Activated T-cell treated with anti-CD3 and anti-CD28 coated beads for 24 hours (primary cell): ENCODE data around the gene B4GAT1.
"Not testable (repeated sequence)": the region's sequence is repeated elsewhere in the genome, so short reads cannot be mapped to it uniquely, and the experiment has no call there.

Experiments used
- DNase-seq: peaks from one replicate; pipeline ENCODE4 v3.0.0-alpha.2; 2020; ENCODE audit warnings: low read depth

Gene B4GAT1

DNA sequence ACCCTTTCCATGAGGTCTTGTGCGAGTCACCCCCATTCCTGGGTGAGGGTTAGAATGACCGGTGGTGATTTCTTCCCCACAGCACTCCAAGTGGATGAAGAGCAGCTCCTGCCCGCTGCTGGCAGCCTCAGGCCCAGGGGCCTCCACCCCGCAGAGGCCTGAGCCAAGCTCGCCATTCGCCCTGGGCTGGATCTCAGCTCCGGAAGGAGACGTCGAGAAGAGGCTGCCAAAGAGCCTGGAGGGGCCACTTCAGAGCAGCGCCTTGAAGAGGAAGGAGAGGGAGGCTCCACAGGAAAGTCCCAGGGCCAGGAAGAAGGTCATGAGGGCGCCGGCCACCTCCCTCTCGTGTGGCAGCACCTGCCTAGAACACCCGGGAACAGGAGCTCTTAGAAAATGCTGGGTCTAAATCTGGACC is 15.8 kb upstream of the B4GAT1 start:
- no peak for DNase-seq

DNA sequence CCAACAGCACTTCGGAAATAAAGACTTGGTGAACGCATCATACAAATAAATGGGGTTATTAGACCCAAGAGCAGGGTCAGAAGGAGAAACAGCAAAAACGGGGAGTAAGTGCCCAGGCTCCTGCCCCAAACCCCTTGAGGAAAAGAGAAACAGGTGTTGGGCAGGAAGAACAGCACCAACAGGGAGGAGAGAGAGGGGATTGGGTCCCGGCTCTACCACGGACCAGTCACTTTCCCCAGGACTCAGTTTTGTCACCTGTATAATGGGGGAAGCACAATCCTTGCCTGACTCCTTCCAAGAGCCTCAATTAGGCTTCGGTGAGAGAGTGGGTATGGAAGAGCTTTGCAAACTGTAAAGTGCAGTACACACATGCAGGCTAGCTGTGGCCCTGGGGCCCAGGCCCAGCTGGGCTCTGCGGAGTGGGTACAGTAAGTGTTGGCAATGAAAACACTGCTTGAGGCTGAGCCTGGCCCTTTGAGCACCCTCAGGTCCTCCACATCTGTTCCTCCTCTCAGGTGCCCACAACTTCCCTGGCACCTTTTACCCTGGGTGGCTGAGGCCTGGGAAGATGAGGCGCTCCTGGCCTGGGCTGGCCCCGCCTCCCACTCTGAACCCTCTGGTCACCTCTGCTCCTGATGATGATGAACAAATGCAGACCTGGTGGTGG is 15.2 kb upstream of the B4GAT1 start:
- no peak for DNase-seq

DNA sequence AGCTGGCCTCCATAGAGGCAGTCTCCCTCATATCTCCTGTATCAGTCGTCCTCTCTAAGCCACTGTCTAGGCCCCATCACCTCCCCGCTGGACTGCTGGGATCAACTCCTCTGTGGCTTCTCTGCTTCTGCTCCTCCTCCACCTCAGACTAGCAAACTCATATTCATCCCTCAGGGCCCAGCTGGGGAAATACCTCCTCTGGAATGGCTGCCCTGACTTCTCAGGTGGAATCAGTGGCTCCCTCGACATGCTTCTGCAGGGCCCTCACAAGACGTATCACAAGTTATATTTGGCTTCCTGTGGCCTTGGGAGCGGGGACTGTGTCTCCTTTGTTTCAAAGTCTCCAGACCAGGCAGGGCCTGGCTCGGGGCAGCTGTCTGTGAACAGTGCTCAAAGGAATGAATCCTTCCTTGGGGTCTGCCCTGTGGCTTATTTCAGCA is 14.1 kb upstream of the B4GAT1 start:
- no peak for DNase-seq

DNA sequence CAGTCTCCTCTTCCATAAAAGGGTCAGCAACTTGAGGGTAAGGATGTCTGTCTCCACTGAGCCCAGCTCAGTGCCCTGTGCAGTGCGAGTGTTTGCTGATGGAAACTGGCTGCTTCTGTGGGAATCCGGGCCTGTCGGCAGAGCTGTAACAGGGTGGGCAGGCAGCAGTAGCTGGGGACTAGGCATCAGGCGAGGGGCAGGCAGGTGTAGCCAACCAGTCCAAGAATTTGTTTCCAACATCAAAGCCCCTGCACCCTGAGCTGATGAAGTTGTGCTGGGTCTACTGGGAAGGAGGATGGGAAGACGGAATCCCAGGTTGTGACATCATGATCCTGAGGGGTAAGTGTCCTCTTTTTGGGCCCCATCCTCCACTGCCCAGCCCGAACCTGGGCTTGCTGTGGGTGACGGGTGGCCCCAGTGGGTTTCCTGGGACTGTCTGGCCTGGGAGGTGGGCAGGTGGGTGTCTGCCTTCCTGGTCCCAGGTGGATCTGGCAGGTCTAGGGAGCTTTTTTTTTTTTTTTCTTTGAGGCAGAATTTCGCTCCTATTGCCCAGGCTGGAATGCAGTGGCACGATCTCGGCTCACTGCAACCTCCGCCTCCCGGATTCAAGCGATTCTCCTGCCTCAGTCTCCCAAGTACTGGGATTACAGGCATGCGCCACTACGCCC is 13.1 kb upstream of the B4GAT1 start:
- no peak for DNase-seq

DNA sequence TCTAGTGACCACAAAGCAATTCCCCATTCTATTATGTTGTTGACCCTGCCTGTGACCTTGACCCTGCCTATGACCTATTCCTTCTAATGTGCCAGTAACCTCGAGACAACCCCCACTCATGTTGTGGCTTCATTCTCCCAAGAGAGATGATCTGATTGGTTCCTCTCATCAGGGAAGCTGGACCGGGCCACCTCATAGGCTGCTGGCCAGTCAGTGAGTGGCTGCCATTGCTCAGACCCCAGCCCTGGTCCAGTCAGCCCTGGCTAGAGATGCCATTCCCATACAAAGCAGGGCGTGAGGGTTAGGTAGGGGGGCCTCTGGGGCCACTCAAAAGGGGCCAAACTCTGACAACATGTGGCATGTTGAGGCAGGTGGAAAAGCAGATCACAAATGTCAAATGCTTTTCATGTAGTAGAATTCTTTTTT is 12.2 kb upstream of the B4GAT1 start:
- no peak for DNase-seq

DNA sequence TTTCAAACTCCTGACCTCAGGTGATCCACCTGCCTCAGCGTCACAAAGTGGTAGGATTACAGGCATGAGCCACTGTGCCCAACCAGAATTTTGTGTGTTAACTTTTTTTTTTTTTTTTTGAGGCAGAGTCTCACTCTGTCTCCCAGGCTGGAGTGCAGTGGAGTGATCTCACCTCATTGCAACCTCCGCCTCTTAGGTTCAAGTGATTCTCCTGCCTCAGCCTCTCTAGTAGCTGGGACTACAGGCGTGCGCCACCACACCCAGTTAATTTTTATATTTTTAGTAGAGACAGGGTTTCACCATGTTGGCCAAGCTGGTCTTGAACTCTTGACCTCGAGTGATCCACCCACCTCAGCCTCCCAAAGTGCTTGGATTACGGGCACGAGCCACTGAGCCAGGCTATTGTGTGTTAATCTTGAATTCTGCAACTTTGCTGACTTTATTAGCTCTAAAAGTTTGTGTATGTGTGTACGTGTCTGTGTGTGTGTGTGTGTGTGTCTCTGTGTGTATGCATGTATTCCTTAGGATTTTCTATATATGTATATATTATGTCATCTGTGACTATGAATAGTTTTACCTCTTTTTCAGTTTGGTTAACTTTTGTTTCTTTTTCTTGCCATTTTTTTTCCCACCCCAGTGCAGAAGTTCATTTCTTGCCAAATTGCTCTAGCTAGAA is 3.3 kb upstream of the B4GAT1 start:
- not testable (repeated sequence) for DNase-seq

DNA sequence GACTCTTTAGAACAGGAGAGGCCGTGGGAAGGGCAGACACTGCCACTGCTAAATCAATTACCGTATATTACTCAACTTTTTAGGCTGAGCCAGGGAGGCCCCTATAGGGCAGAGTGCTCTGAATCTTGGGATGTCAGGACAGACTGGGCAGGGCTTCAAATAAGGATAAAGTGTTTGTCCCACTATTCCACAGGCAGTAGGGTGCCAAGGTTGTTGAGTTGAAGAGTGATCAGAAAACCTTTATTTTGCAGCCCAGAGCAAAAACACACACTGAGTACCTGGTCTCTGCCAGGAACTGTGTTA is 1.6 kb upstream of the B4GAT1 start:
- no peak for DNase-seq

DNA sequence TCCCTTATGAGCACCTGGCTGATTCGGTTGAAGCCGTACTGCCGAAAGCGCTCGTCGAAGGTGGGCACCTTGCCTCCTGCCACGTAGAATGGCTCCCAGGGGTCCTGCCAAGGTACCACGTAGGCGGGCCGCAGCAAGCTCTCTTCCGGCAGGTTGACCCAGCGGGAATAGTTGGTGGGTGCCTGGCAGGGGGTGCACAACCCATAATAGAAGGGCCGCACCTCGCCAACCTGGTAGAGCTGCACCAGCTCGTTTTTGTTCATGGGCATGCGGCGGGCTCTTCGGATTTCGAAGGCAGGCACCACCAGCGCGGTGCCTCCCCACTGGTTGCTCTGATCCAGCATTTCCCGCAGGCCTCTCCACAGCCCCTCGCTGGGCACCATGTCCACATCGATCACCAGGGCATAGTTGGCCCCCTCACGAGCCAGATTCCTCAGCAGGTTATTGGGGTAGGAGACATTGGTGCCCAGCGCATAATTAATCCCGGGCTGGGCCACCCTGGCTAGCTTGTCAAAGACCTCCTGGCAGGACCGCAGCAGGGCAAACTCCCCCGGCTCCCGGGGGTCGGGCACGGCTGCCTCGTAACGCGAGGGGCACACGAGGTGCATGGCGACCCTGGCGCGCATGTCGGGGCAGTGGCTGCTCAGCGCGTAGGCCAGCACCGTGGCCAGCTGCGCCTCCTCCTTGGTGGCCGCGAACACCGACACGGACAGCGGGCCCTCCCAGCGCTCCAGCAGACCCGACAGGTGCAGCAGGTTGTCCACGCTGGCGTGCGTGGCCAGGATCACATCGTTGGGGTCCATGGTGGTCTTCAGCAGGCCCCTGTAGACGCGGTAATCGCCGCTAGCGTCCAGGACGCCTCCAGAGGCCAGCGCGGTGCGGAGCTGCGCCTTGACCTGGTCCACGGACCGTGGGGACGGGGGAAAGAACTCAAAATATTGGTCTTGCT is 679 bp downstream of the B4GAT1 start:
- DNase-seq: no peak

DNA sequence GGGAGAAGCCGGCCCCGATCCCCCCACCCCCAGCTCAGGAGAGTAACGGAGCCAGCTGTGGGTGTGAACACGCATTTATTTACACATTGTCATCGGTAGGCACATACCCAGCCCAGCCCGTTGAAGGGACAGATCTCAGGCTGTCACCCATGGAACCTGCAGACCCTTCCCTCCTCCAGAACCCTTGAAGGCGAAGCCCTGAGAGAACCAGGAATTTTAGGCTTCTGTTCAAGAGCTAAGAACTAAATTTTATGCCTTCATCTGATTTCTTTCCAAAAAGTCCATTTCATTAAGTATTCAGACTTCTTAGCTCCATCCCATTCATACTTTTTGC is 2.1 kb downstream of the B4GAT1 start:
- no peak for DNase-seq

DNA sequence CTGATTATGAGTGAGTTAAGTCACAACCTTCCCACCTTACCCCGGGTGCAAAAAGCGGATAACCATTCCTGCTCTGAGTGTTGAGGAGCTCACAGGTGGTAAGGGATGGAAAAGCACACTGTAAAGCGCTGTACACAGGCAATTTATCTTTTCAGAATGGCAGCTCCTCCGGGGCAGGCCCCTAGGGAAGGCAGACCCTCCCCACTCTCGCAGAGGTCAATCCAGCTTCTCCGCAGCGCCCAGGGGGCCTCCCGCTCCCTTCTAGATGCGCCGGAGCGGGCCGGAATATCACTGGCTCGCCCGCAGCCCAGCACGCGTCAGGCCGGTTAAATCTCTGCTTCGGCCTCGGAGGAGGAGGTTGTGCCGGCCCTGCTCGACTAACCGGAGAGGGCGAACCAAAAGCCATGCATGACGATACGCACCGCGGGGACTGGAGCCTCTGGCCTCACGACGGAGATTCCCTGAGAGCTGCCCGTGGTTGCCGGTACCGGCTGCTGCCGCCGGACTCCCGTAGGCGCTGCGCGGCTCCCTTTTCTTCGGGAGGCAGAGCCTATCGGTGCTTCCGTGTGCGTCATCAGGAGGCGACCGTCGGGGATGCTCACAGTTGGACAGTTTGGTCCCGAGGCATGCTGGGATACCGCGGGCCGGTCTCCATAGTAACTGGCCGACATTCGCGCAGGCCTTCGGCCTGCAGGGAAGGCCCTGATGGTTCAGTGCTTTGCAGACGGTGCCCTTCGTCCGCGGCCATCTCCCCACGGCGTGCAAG is 2.7 kb downstream of the B4GAT1 start, which contains the start of gene BRMS1:
Gene BRMS1 (minus strand): TSS at position 555 of the 766 bp plus-strand sequence. CDS start 2,870 bp downstream, outside the sequence.
- DNase-seq: peak; percentile 93

DNA sequence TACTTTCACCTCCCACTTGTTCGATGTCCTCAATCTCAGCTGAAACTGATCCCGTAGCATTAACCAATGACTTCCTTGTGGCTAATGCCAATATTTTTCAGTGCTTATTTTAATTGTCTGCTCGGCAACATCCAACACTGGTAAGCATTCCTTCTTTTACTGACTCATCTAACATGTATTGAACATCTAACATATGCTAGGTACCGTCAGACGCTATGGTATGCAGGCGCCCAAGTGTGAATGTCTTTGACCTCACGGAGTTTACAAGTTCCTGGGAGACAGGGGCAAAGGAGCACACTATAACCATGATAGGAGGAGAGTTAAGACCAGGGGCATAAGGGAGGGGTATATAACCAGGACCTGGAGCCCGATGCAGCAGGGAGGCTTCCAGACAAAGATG is 4.3 kb downstream of the B4GAT1 start:
- no peak for DNase-seq

DNA sequence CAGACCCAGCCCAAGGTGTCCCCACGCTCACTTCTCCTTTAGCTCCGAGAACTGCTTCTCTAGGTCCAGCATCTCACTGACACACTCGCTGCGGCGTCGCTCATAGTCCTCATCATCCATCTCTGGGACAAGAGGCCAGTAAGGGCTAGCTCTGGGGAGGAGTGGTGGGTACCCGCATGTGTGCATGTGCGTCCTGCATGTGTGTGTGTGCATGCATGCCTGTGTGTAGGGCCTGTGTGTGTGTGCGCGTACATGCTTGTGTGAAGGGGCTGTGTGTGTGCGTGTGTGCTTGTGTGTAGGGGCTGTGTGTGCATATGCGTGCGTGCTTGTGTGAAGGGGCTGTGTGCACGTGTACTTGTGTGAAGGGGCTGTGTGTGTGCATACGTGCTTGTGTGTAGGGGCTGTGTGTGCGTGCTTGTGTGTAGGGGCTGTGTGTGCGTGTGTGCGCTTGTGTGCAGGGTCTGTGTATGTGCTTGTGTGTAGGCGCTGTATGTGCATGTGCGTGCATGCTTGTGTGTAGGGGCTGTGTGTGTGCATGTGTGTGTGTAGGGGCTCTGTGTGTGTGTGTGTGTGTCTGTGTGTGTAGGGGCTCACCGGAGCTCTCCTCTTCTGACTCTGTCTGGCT is 5.8 kb downstream of the B4GAT1 start:
- no peak for DNase-seq

DNA sequence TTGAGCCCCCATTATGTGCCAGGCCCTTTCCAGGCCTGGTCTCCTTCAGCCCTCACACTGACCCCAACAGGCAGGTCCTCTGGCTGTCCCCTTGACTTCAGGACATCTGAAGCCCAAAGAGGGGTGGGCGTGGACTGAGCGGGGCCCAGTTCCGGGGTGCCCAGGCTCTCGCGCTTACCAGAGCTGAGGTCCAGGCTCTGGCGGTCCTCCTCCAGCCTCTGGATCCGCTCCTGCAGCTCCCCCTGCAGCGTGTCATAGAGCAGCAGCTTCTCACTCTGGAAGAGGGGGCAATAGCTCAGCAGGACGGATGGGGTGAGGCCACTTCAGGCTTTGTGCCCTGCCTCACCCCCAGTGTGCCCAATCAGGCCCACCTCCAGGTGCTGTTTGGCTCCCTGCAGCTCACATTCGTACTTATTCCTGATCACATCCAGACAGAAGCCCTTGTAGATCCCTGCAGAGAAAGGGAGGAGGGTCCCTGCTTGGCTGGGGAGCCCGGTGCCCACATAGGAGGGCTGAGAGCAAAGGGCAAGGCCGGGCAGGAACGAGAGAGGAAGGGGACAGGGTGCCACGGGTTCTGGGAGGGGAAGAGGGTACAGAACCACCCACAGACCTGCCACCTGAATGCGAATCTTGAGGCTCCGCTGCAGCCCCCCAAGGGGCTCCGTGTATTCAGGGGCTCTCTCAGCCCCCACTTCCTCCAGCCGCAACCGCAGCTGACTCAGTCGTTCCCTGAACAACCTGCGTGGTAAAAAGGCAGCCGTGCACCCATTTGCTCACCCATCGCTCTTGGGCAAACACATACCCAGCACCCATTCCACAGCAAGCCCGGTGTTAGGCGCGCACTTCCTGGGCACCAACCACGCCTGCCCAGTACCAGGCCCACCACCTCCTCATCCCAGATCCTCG is 6.6 kb downstream of the B4GAT1 start:
- no peak for DNase-seq

DNA sequence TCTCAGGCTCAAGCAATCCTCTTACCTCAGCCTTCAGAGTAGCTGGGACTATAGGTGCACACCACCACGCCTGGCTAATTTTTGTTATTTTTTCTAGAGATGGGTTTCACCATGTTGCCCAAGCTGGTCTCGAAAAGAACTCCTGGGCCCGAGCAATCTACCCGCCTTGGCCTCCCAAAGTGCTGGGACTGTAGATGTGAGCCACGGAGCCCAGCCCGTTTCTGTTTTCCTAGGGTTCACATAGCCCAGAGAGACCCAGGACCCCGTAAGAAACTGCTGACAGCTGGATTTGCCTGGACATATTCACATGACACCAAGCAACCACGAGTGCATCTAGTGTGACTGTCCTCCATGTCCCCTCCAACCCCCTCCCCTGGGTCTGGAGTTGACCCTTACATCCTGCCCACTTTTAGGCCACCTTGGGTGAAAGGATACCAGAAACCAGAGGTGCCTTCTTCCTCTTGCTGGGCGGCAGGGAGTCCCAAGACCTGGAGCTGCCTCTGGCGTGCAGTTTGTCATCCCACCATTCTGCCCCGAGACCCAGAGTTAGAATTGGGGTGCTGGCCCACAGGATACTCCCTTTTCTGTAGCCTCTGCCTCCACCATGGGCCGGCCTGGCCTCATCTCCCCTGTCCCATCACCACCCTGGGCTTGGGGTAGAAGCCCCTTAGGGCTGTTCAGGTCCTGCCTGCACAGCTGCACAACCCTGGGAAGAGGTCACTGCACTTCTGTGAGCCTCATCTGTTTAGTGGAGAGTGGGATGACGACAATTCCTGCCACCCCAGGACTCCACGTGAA is 7.5 kb downstream of the B4GAT1 start:
- no peak for DNase-seq

DNA sequence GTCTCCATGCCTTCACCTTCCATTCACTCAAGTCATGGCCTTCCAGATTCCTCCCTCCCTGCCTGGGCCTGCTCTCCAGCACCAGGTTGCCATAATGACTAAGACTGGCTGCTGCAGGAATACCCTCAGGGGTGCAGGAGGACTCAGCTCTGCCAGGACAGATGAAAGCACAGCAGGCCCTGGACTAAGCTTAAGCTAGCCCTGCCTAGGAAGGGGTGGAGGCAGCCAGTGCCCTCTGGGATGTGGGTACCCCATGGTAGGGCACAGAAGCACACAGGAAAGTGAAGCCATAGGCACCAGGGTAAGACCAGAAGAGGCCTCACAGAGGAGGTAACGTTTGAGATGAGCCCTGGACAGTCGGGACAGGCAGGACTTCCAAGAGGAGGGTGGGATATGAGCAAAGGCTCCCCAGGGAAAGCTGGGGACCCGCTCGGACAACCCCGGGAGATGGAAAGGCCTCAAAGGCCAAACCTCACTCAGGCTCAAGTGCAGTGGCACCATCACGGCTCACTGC is 8.2 kb downstream of the B4GAT1 start:
- DNase-seq: no peak

DNA sequence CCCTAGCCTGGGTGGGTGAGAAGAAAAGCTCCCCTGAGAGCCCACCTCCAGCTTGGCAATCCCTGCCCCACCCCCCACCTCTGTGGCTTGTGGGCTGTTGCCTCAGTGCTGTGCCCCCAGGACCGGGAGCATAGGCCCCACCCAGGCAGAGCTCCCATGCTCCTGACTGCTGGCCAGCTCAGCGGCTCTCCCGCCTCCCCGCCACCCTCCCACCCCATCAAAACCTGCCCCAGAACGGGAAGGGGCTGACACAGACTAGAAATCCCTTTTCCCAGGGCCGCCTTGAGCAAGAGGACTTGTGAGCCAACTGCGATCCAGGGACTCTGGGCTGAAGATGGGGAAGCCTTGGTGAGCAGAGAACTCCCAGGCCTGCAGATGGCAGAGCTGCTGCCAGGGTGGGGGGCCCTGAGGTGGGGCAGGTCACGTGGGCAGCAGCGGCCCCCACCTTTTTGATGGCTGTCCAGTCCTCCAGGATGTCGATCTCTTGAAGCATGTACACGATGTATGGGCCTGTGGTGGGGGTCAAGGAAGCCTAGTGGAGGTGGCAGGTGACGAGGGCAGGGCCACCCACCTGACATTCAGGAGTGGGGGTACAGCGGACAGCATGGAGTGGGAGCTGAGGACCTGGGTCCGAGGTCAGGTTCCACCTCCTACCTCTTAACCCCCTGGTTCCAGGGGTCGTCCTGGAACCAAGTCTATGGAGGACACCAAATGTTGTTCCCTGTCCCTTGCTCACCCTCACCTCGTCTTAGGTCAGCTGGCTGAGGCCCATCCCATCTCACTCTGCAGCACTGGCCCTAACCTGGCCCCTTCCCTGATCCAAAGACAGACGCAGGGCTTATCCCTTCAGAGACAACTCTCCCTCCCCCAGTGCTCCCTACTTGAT is 8.9 kb downstream of the B4GAT1 start:
- DNase-seq: no peak

DNA sequence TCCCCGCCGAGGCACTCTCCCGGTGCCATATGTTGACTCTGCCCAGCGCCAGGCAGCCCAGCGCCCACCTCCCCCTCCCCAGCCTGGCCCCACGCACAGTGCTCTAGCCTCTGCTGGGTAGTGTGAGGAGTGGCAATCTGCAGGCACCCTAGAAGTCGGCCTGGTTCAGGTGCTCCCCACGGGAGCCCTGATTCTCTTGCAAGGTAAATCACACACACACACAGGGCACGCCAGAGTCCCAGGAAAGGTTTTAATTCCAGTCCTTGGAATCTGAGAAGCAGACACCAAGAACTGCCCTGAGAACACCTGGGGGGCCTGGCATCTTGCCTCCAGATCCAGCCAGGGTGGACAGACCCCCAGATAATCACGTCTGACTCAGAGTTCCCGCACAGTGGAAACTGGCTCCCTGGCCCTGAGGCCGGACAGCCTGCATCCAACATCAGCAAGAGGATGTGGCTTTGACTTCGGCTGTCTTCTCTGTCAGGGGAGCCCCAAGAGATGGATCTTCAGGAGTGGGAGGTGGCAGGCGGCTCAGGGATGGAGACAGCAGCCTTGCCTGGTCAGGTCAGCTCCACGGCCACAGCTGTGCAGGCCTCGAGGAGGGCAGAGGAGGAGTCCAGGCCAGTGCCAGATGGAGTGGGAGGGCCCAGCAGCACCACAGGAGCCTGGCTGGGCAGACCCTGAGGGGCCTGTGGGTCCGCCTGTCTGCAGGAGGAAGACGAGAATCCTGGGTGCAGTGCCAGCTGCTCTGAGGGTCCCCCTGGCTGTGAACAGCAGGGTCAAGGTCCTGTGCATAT is 10.1 kb downstream of the B4GAT1 start:
- no peak for DNase-seq
